Measurements from ENCODE around the gene SHB.

GRCh38 chr9:37936965-37937364, 132.1 kb downstream of the SHB start:
- TF ChIP-seq EP300 (IDR thresholded peaks at IDR 0.05) (no peak), CTCF (IDR thresholded peaks at IDR 0.05) (no peak), POLR2A (IDR thresholded peaks at IDR 0.05) (no peak)
